Cardiac muscle cell (in vitro differentiated cells and primary cell): ENCODE data around the gene CPA1. TPM values are rescaled to one million over a fixed set of nuclear protein-coding genes. Genes with fewer than 3 reads are reported as not detected.
A peak's percentile ranks its signal among the peaks of the same experiment; 100 is the strongest.

ENCODE experiments used
- DNase-seq, 2 donors: peaks; one replicate each; pipeline versions ENCODE4 v3.0.0 to v3.0.0-alpha.2; 2010 to 2017; ENCODE audit warnings: low read depth in 1 of 2, low spot score in 1 of 2
- H3K27ac ChIP-seq: fragments of 200-600 bp; sonication (generic); 2 replicates; pipeline ENCODE4 v1.5.1; 2016
- H3K27me3 ChIP-seq: fragments of 200-600 bp; sonication (generic); 2 replicates; pipeline ENCODE4 v1.6.0; 2016; ENCODE audit warnings: control low read depth
- H3K36me3 ChIP-seq: fragments of 200-600 bp; sonication (generic); 2 replicates; pipeline ENCODE4 v1.5.1; 2016; ENCODE audit warnings: control low read depth
- H3K4me1 ChIP-seq: fragments of 200-600 bp; sonication (generic); 2 replicates; pipeline ENCODE4 v1.8.1; 2017; ENCODE audit warnings: low read depth, mild to moderate bottlenecking, mixed run types
- H3K4me3 ChIP-seq: fragments of 200-600 bp; sonication (generic); 2 replicates; pipeline ENCODE4 v1.5.1; 2016; ENCODE audit warnings: mild to moderate bottlenecking
- H3K9me3 ChIP-seq: fragments of 200-600 bp; sonication (generic); 2 replicates; pipeline ENCODE4 v1.5.1; 2017; ENCODE audit warnings: low read depth, mild to moderate bottlenecking, control low read depth
- polyA plus RNA-seq: library from polyadenylated mRNA; unstranded; fragments of >200 nt; fragmentation: Nextera tagmentation; extraction: Ambion mirVana; gene quantifications from 2 replicates; pipeline ENCODE4 v1.2.1, GENCODE V29; 2016
- total RNA-seq: library from RNA; depleted of rRNA; stranded (reverse); fragments of >200 nt; gene quantifications from 2 replicates; pipeline ENCODE4 v1.2.3, GENCODE V29; 2016
- TF ChIP-seq, protein P1 (sequence below): IDR thresholded peaks from 2 replicates; pipeline ENCODE4 v1.5.1; 2012; ENCODE audit warnings: low read depth, mild to moderate bottlenecking, low read length

The CPA1 gene
- total and polyA plus RNA-seq, 2 experiments from 2014 or later, result 3.5 to 4.3 TPM

DNA sequence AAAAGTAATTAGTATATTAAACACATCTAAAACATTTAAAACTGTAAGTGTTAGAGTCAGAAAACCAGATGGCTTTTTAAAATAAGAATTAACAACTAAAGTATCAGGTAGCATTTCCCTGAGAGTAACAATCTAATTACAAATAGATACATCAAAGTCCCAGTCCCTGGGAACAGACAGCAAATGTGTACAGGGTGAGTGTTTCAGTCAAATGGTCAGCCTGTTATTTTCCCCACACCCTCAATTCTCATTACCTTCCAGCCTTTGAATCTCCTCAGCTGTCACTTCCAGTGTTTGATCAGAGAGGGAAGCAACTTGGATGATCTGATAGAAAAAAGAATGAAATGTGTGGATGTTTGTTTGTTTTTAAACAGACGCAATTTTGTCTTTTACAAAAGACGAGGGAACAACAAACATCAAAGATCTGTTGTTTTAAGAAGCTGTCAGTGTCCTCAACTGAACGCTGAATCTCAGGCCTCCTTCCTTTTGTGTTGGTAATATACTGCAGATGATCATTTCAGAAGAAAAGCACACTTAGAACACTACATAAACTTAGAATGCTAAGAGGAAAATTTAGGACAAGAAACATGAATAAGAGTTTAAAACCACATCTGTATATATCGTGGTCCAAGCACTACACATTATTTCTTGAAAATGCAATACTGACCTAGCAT is 30.7 kb downstream of the CPA1 start:
- H3K36me3 ChIP-seq, result no peaks in the 10 kb centered on the region
- H3K9me3 ChIP-seq, result no peaks in the 10 kb centered on the region
- H3K4me1 ChIP-seq, result peaks cover 19% of the 10 kb centered on the region
- H3K27me3 ChIP-seq, result no peaks in the 10 kb centered on the region
- peak overlapping the region; percentile 31 for H3K27ac ChIP-seq
- TF ChIP-seq, protein P1, sequence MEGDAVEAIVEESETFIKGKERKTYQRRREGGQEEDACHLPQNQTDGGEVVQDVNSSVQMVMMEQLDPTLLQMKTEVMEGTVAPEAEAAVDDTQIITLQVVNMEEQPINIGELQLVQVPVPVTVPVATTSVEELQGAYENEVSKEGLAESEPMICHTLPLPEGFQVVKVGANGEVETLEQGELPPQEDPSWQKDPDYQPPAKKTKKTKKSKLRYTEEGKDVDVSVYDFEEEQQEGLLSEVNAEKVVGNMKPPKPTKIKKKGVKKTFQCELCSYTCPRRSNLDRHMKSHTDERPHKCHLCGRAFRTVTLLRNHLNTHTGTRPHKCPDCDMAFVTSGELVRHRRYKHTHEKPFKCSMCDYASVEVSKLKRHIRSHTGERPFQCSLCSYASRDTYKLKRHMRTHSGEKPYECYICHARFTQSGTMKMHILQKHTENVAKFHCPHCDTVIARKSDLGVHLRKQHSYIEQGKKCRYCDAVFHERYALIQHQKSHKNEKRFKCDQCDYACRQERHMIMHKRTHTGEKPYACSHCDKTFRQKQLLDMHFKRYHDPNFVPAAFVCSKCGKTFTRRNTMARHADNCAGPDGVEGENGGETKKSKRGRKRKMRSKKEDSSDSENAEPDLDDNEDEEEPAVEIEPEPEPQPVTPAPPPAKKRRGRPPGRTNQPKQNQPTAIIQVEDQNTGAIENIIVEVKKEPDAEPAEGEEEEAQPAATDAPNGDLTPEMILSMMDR, result no peak
- no peak overlapping the region for H3K4me3 ChIP-seq
- no peak for DNase-seq

DNA sequence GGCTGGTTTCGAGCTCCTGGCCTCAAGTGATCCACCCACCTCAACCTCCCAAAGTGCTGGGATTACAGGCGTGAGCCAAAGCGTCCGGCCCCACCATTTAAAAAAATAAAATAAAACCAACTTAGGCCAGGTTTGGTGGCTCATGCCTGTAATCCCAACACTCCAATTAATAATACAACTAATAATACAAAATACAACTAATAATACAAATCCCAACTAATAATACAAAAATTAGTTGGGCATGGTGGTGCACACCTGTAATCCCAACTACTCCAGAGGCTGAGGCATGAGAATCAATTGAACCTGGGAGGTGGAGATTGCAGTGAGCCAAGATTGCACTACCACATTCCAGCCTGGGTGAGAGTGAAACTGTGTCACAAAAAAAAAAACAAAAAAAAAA is 32.9 kb downstream of the CPA1 start:
- no peak overlapping the region for H3K4me3 ChIP-seq
- no peak overlapping the region for H3K27ac ChIP-seq
- no peaks in the 10 kb centered on the region for H3K27me3 ChIP-seq
- no peaks in the 10 kb centered on the region for H3K36me3 ChIP-seq
- TF ChIP-seq, protein P1, result no peak
- DNase-seq, result no peak
- peaks cover 30% of the 10 kb centered on the region for H3K4me1 ChIP-seq
- H3K9me3 ChIP-seq, result no peaks in the 10 kb centered on the region

DNA sequence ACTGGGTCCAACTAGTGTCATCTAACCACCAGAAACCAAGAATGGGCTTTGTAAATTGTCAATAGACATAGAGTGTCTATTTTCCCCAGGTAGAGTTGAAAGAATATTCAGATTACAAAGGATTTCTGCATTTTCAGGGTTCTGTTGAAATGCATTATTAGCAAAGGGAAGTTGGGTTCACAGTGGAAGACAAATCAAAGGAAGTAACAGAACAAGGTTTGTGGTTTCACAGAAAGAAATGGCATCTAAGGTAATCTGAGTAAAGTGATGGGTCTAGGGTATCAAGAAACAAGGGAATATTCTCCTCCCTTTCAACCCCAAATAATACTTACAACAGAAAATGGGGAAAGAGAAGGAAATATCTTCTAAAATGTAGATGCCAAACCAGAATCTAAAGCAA is 34.7 kb downstream of the CPA1 start:
- H3K27me3 ChIP-seq, result no peaks in the 10 kb centered on the region
- no peaks in the 10 kb centered on the region for H3K36me3 ChIP-seq
- H3K27ac ChIP-seq, result no peak overlapping the region
- H3K9me3 ChIP-seq, result no peaks in the 10 kb centered on the region
- no peak for DNase-seq
- H3K4me1 ChIP-seq, result peaks cover 24% of the 10 kb centered on the region
- no peak overlapping the region for H3K4me3 ChIP-seq
- TF ChIP-seq, protein P1, result no peak

DNA sequence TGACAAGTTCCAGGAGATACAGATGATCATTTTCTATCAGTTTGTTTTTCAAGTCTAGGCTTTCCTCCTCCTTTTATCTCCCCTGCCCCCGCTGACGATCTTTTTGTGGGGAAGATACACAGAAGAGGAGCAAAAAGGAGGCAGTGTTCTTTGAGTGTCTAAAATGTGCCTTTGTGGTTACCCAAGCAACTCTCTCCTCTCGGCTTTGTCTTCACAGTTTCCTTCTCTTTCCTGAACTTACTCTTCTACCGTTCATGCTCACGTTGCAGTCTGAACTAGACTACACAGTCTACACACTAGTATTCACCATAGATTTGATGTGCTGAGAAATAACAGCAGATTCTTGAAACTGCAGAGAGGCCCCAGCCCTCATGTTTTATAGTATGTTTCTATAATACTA is 36.9 kb downstream of the CPA1 start:
- peak in 1 of 2 donors; percentile 12 for DNase-seq
- Histone ChIP-seq H3K4me3 (no peak overlapping the region), H3K4me1 (peaks cover 28% of the 10 kb centered on the region), H3K27me3 (no peaks in the 10 kb centered on the region), H3K36me3 (no peaks in the 10 kb centered on the region), H3K27ac (no peak overlapping the region), H3K9me3 (no peaks in the 10 kb centered on the region)
- TF ChIP-seq, protein P1, result no peak

DNA sequence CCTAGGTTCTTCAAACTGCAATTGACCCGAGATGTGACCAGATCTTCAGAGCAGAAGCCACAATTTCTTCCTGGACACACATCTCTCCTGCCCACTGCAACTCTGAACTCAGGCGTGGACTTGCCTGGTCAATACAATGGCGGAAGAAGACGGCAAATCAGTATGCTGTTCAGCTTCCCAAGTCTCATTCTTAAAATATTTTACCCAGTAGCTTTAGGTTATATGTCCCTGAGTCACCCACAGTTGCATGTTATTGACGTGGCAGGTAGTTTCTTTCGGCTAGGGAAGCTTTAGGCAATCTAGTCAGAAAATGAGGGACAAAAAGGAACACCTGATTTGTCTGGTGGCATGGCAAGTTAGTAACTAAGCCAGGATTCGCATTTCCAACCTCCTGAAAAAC is 38.0 kb downstream of the CPA1 start:
- no peaks in the 10 kb centered on the region for H3K27me3 ChIP-seq
- H3K27ac ChIP-seq, result no peak overlapping the region
- TF ChIP-seq, protein P1, result no peak
- H3K9me3 ChIP-seq, result no peaks in the 10 kb centered on the region
- no peak overlapping the region for H3K4me3 ChIP-seq
- peaks cover 28% of the 10 kb centered on the region for H3K4me1 ChIP-seq
- no peaks in the 10 kb centered on the region for H3K36me3 ChIP-seq
- no peak for DNase-seq
